Suprapubic skin (tissue), 4 donors: ENCODE measurements around the gene STX2. TPM values are rescaled to one million over a fixed set of nuclear protein-coding genes. Genes with fewer than 3 reads are reported as not detected.
"Not testable (repeated sequence)": the region's sequence is repeated elsewhere in the genome, so short reads cannot be mapped to it uniquely, and the experiment has no call there.

Experiments used
- DNase-seq, 2 donors: peaks; one replicate each; pipeline ENCODE4 v3.0.0-alpha.2; 2019; ENCODE audit warnings: low spot score in 2 of 2
- H3K27ac ChIP-seq: fragments of 200-600 bp; sonication (generic); one replicate; pipeline ENCODE4 v1.5.1; 2019
- H3K27me3 ChIP-seq: fragments of 200-600 bp; sonication (generic); one replicate; pipeline ENCODE4 v1.5.1; 2019
- H3K36me3 ChIP-seq: fragments of 200-600 bp; sonication (generic); one replicate; pipeline ENCODE4 v1.5.1; 2019
- H3K4me1 ChIP-seq: fragments of 200-600 bp; sonication (generic); one replicate; pipeline ENCODE4 v1.5.1; 2019
- H3K4me3 ChIP-seq: fragments of 200-600 bp; sonication (generic); one replicate; pipeline ENCODE4 v1.5.1; 2019; ENCODE audit warnings: mild to moderate bottlenecking
- H3K9me3 ChIP-seq: fragments of 200-600 bp; sonication (generic); one replicate; pipeline ENCODE4 v1.5.1; 2019
- CTCF ChIP-seq, 2 donors: fragments of 200-600 bp in 1 of 2; fragments of 450-650 bp in 1 of 2; sonication (generic) in 1 of 2; IDR thresholded peaks; one replicate each; pipeline ENCODE4 v1.5.1; 2016 to 2019; ENCODE audit warnings: antibody characterized with exemption in 2 of 2, mild to moderate bottlenecking in 1 of 2, moderate library complexity in 1 of 2
- EP300 ChIP-seq: sonication (generic); formaldehyde crosslinking; IDR thresholded peaks from one replicate; pipeline ENCODE4 v1.6.1; 2017; ENCODE audit warnings: antibody characterized with exemption
- POLR2A ChIP-seq, 2 donors: fragments of 450-650 bp; IDR thresholded peaks; one replicate each; pipeline ENCODE4 v1.6.1; 2017; ENCODE audit warnings: antibody characterized with exemption in 2 of 2, mild to moderate bottlenecking in 2 of 2, moderate library complexity in 2 of 2
- POLR2AphosphoS5 ChIP-seq, 3 donors: sonication (generic); formaldehyde crosslinking; IDR thresholded peaks; one replicate each; pipeline ENCODE4 v1.6.1; 2017; ENCODE audit warnings: antibody characterized with exemption in 3 of 3
- WGBS: methylation state at CpG from one replicate; pipeline ENCODE4 v1.1.5; 2018; 5-methylcytosine and 5-hydroxymethylcytosine counted together
- total RNA-seq, 4 donors: library from RNA; depleted of rRNA; stranded (reverse); fragments of >200 nt; gene quantifications; one replicate each; pipeline ENCODE4 v1.1.0, GENCODE V29; 2016

STX2 gene
- total RNA-seq, 4 donors from 2014 or later = 2.9 to 7.2 (median 4.4) TPM

- peaks cover 35% of the 10 kb centered on the region for H3K36me3 ChIP-seq
- no peak for DNase-seq
- no peaks in the 10 kb centered on the region for H3K27me3 ChIP-seq
- no peaks in the 10 kb centered on the region for H3K9me3 ChIP-seq
- peaks cover 19% of the 10 kb centered on the region for H3K4me1 ChIP-seq
- no peak overlapping the region for H3K27ac ChIP-seq
- no peak overlapping the region for H3K4me3 ChIP-seq
- TF ChIP-seq POLR2AphosphoS5 (IDR thresholded peaks at IDR 0.05) = no peak
Observed at GRCh38 chr12:130876297-130876696, 37.2 kb upstream of the STX2 start.

GRCh38 chr12:130875708-130876107 is 36.7 kb upstream of the STX2 start:
- peaks cover 35% of the 10 kb centered on the region for H3K36me3 ChIP-seq
- H3K4me1 ChIP-seq = peaks cover 25% of the 10 kb centered on the region
- not testable (repeated sequence) for H3K9me3 ChIP-seq, H3K27me3 ChIP-seq, H3K4me3 ChIP-seq, H3K27ac ChIP-seq, DNase-seq
- 85% methylated on average over 11 of the region's 11 CpGs for WGBS

- Histone ChIP-seq H3K9me3 (no peaks in the 10 kb centered on the region), H3K27ac (no peak overlapping the region), H3K27me3 (no peaks in the 10 kb centered on the region), H3K4me1 (peaks cover 27% of the 10 kb centered on the region), H3K4me3 (no peak overlapping the region), H3K36me3 (peaks cover 35% of the 10 kb centered on the region)
- DNase-seq = no peak
- TF ChIP-seq CTCF (IDR thresholded peaks at IDR 0.05) (no peak), EP300 (no peak), POLR2AphosphoS5 (IDR thresholded peaks at IDR 0.05) (no peak), POLR2A (IDR thresholded peaks at IDR 0.05) (no peak)
- 92% methylated on average over 5 of the region's 5 CpGs for WGBS
Observed at GRCh38 chr12:130875193-130875592, 36.1 kb upstream of the STX2 start.

DNA sequence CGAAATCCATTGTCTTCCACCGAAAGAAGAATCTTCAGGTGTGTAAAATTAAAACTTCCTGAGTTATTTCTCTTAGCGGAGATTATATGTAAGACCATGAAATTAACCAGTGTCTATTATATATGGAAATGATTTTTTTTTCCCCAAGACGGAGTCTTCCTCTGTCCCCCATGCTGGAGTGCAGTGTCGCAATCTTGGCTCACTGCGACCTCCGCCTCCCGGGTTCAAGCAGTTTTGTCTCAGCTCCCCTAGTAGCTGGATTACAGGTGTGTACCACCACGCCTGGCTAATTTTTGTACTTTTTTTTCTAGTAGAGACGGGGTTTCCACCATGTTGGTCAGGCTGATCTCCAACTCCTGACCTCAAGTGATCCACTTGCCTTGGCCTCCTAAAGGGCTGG is 35.6 kb upstream of the STX2 start:
- WGBS = 97% methylated on average over 10 of the region's 10 CpGs
- no peak for DNase-seq
- Histone ChIP-seq H3K4me3 (no peak overlapping the region), H3K4me1 (peaks cover 27% of the 10 kb centered on the region), H3K36me3 (peaks cover 35% of the 10 kb centered on the region), H3K27me3 (no peaks in the 10 kb centered on the region), H3K9me3 (no peaks in the 10 kb centered on the region), H3K27ac (no peak overlapping the region)
- no peak for TF ChIP-seq POLR2AphosphoS5 (IDR thresholded peaks at IDR 0.05)

DNA sequence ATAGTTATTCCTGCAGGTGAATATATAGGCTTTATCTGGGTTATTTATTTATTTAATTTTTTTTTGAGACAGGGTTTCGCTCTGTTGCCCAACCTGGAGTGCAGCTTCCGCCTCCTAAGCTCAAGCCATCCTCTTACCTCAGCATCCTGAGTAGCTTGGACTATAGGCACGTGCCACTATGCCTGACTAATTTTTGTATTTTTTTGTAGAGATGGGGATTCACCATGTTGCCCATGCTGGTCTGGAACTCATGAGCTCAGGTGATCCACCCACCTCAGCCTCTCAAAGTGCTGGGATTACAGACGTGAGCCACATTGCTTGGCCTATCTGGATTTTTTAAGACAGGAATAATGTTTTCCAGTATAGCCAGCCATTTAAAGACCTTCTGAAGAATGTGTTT is 34.8 kb upstream of the STX2 start:
- H3K4me3 ChIP-seq = no peak overlapping the region
- no peaks in the 10 kb centered on the region for H3K9me3 ChIP-seq
- H3K27ac ChIP-seq = no peak overlapping the region
- WGBS = 84% methylated on average over 4 of the region's 4 CpGs
- no peaks in the 10 kb centered on the region for H3K27me3 ChIP-seq
- TF ChIP-seq POLR2A (IDR thresholded peaks at IDR 0.05) = no peak
- no peak for TF ChIP-seq POLR2AphosphoS5 (IDR thresholded peaks at IDR 0.05)
- TF ChIP-seq CTCF (IDR thresholded peaks at IDR 0.05) = no peak
- no peak for TF ChIP-seq EP300
- H3K36me3 ChIP-seq = peaks cover 35% of the 10 kb centered on the region
- peaks cover 27% of the 10 kb centered on the region for H3K4me1 ChIP-seq
- no peak for DNase-seq

GRCh38 chr12:130873106-130873795 is 34.2 kb upstream of the STX2 start:
- Histone ChIP-seq H3K36me3 (peaks cover 35% of the 10 kb centered on the region), H3K27ac (no peak overlapping the region), H3K27me3 (no peaks in the 10 kb centered on the region), H3K4me1 (peaks cover 27% of the 10 kb centered on the region), H3K4me3 (peak overlapping the region; percentile 87), H3K9me3 (no peaks in the 10 kb centered on the region)
- no peak for TF ChIP-seq POLR2AphosphoS5 (IDR thresholded peaks at IDR 0.05)
- TF ChIP-seq POLR2A (IDR thresholded peaks at IDR 0.05) = no peak
- no peak for TF ChIP-seq EP300
- TF ChIP-seq CTCF (IDR thresholded peaks at IDR 0.05) = no peak
- DNase-seq = no peak
- 34% methylated on average over 4 of the region's 4 CpGs for WGBS
